Measurements from ENCODE around the gene OSBPL5.

DNA sequence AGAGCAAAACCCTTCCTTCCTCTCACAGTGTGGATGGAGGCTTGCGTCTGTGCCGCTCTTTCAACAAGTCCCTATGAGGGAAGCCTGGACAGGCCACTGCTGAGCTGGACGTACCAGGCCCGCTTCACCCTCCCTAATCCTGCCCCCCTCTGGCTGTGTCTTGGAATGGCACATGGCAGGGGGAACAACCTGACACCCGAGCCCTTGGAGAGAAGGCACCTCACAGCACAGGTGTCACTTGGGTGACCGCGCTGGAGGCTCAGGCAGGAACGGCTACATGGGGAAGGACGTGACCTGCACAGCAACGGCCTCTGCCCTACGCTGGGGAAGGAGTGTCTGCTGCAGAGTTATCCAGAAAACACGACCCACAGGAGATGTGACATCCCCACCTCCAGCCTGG is 118.9 kb downstream of the OSBPL5 start:
- peak in 3 of 12 donors; percentile 11 to 17 (median 17) for TF ChIP-seq CTCF (IDR thresholded peaks at IDR 0.05)
- no peak for TF ChIP-seq POLR2A (IDR thresholded peaks at IDR 0.05)

Data from heart left ventricle (tissue), 13 donors.